ENCODE measurements around the gene PLCB2. TPM values are rescaled to one million over a fixed set of nuclear protein-coding genes. Genes with fewer than 3 reads are reported as not detected.

PLCB2 gene
- total and polyA plus RNA-seq, 8 donors: 13.5 to 86.4 (median 14.9) TPM

DNA sequence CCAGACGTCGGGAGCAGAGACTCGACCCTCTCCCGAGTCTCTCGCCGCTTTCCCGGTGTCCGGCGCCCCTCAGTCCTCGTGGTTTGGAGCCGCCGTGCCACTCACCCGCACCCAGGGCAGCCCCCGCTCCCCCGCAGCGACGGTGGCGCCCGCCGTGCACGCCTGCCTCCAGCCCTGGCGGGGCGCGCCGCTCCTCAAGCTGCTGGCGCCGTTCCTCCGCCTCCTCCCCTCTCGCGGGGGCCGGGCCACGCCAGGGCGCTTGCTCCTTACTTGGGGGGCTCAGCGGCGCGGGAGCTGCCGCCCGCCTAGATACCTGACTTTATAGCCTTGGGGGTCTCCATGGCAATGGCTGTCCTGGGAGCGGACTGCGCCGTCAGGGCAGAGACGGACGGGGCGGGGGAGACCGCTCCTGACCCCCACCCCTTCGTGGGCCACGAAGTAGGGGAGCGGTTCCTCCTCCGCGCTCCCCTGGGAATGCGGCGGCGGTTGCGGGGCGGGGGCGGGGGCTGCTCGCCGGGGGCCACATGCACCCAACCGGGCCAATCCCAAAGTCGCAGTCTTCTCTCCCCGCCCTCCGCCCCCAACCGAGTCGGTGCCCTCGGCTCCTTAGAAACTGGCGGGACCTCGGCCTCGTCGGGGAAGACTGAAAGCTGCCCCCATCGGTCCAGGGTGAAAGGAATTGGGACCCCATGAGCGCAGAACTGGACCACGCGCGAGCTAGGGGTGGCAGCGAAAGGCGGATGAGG, 24.7 kb downstream of the PLCB2 start, which contains the start of gene ANKRD63:
ANKRD63 (minus strand) TSS at position 196 of the 746 bp plus-strand sequence. CDS start 478 bp downstream, outside the sequence.
- TF ChIP-seq, protein P1, sequence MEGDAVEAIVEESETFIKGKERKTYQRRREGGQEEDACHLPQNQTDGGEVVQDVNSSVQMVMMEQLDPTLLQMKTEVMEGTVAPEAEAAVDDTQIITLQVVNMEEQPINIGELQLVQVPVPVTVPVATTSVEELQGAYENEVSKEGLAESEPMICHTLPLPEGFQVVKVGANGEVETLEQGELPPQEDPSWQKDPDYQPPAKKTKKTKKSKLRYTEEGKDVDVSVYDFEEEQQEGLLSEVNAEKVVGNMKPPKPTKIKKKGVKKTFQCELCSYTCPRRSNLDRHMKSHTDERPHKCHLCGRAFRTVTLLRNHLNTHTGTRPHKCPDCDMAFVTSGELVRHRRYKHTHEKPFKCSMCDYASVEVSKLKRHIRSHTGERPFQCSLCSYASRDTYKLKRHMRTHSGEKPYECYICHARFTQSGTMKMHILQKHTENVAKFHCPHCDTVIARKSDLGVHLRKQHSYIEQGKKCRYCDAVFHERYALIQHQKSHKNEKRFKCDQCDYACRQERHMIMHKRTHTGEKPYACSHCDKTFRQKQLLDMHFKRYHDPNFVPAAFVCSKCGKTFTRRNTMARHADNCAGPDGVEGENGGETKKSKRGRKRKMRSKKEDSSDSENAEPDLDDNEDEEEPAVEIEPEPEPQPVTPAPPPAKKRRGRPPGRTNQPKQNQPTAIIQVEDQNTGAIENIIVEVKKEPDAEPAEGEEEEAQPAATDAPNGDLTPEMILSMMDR (IDR thresholded peaks at IDR 0.05): no peak
- DNase-seq (peak in 1 of 4 donors; percentile 88), ATAC-seq (peak; percentile 32)
- H3K27ac ChIP-seq: no peak within 1 kb of the TSS
- peaks cover 52 to 72% of the 10 kb centered on the region in 2 donors for H3K27me3 ChIP-seq
- no peaks in the 10 kb centered on the region for H3K9me3 ChIP-seq
- intact Hi-C loops (cut with DNase I): loop anchor here in 1 of 2 donors (10.0 kb wide), 1 partner anchor 142 kb away; no protein-coding TSS in a partner anchor
- H3K4me1 ChIP-seq: peaks cover 21 to 61% of the 10 kb centered on the region in 2 donors
- H3K4me3 ChIP-seq: peak within 1 kb of the TSS; percentile 42 to 59
- peaks cover 0 to 16% of the 10 kb centered on the region in 2 donors for H3K36me3 ChIP-seq

DNA sequence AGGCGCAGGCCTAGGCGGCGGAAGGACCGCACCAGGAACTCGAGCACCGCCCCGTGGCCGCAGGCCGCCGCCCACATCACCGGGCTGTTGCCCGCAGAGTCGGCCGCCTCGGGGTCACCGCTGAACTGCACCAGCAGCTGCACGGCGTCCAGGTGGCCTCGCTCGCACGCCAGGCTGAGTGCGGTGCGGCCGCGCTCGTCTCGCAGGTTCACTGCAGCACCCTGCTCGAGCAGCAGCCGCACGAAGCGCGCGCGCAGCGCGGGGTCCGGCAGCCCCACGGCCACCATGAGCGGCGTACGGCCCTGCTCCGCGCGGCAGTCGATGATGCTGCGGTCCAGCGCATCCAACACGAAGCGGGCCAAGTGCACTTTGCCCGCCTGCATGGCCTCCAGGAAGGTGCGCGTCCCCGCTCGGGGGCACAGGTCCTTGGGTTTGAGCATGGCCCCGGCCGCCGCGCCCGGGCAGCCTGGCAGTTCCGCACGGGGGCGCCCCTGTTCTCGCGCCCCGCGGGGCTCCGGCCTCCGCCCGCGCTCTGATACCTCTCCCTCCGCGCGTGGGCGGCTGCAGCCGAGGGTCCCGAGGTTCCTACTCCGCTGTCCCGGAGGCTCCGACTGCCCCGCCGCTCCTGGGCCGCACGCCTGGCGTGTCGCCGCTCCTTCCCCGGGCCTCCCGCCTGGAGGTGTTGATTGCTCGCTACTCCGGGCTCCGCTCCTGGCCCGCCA, 25.4 kb downstream of the PLCB2 start:
- no peaks in the 10 kb centered on the region for H3K9me3 ChIP-seq
- peak overlapping the region; percentile 42 to 59 for H3K4me3 ChIP-seq
- TF ChIP-seq, protein P1 (IDR thresholded peaks at IDR 0.05): peak; percentile 31 to 32
- intact Hi-C loops (cut with DNase I): loop anchor here in 1 of 2 donors (10.0 kb wide), 1 partner anchor 142 kb away; no protein-coding TSS in a partner anchor
- ATAC-seq (peak; percentile 58), DNase-seq (peak in 2 of 4 donors; percentile 24 to 93)
- no peak overlapping the region for H3K27ac ChIP-seq
- H3K36me3 ChIP-seq: peaks cover 0 to 8% of the 10 kb centered on the region in 2 donors
- peaks cover 52 to 78% of the 10 kb centered on the region in 2 donors for H3K27me3 ChIP-seq
- peaks cover 21 to 68% of the 10 kb centered on the region in 2 donors for H3K4me1 ChIP-seq

DNA sequence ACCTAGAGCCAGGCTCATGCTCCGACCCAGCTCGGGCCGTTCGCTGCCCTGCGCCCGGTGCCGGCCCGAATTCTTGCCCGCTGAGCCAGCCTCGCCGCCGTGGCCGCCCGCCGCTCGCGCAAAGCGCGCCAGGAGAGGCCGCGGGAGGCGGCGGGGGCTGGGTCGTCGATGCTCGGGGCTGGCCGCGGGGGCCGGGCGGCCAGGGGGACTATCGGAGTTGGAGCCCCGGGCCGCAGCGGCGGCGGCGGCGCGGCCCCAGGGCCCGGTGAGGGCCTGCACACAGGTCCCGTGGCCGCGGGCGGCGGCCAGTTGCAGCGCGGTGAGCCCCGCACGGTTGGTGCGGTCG, 26.0 kb downstream of the PLCB2 start:
- TF ChIP-seq, protein P1 (IDR thresholded peaks at IDR 0.05): no peak
- ATAC-seq (no peak), DNase-seq (no peak)
- H3K36me3 ChIP-seq: peaks cover 0 to 3% of the 10 kb centered on the region in 2 donors
- H3K27ac ChIP-seq: no peak overlapping the region
- H3K4me3 ChIP-seq: peak overlapping the region; percentile 42 to 59
- H3K27me3 ChIP-seq: peaks cover 52 to 79% of the 10 kb centered on the region in 2 donors
- intact Hi-C loops (cut with DNase I): loop anchor here in 1 of 2 donors (10.0 kb wide), 1 partner anchor 143 kb away; no protein-coding TSS in a partner anchor
- no peaks in the 10 kb centered on the region for H3K9me3 ChIP-seq
- peaks cover 21 to 72% of the 10 kb centered on the region in 2 donors for H3K4me1 ChIP-seq

DNA sequence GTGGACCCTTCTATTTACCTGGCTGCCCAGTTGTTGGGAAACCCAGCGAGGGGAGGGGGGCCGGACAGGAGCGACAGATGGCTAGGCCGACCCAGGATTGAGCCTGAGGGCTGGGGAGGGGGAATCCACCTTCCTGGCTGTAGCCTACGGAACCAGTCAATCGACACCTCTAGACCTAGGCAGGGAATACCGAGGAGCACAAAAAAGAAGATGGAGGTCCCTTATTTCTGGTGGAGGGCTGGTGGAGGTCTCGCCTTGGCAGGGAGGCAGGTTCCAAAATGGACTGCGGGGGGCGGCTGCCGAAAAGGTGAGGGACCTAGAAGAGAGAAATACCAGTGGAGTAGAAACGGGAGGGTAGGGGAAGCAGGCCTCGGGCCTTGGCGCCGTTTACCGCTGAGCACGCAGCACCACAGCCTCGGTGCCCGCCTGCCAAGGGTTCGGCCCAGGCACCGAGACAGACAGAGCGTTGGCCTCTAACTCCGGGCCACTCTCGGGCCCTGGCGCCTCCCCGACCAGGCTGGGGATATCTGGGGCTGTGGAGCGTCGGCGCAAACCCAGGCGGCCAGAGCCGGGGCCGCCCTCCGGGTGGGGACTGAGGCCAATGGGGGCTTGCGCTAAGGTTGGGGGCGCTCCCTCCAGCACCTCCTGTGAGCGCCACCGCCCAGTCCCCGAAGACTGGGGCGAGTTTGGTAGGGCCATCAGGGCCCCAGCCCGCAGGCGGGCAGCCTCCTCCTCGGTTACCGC, 26.5 kb downstream of the PLCB2 start:
- peaks cover 52 to 79% of the 10 kb centered on the region in 2 donors for H3K27me3 ChIP-seq
- H3K4me3 ChIP-seq: peak overlapping the region in 1 of 2 donors; percentile 59
- H3K27ac ChIP-seq: no peak overlapping the region
- H3K9me3 ChIP-seq: no peaks in the 10 kb centered on the region
- no peaks in the 10 kb centered on the region for H3K36me3 ChIP-seq
- intact Hi-C loops (cut with DNase I): loop anchor here in 1 of 2 donors (10.0 kb wide), 1 partner anchor 144 kb away; no protein-coding TSS in a partner anchor
- peak in 1 of 4 donors; percentile 68 for DNase-seq
- TF ChIP-seq, protein P1 (IDR thresholded peaks at IDR 0.05): no peak
- no peak for ATAC-seq
- peaks cover 21 to 68% of the 10 kb centered on the region in 2 donors for H3K4me1 ChIP-seq

Data from left lung (tissue), 10 donors.